Smooth muscle cell (in vitro differentiated cells): ENCODE data around the gene CBLN3. TPM values are rescaled to one million over a fixed set of nuclear protein-coding genes. Genes with fewer than 3 reads are reported as not detected.

Source experiments
- DNase-seq: peaks from one replicate; lab custom pipeline; 2025; ENCODE audit not compliant: unreplicated experiment; lab: John Stamatoyannopoulos, UW
- H2AFZ ChIP-seq: fragments of 200-600 bp; sonication (generic); 2 replicates; pipeline ENCODE4 v1.6.0; 2016; ENCODE audit warnings: antibody characterized with exemption, low read depth, mild to moderate bottlenecking
- H3F3A ChIP-seq: fragments of 200-600 bp; sonication (generic); 2 replicates; pipeline ENCODE4 v1.6.0; 2017; ENCODE audit warnings: antibody characterized with exemption, low read depth
- H3K27ac ChIP-seq: fragments of 200-600 bp; sonication (generic); 2 replicates; pipeline ENCODE4 v1.5.1; 2016; ENCODE audit warnings: low read depth, mild to moderate bottlenecking
- H3K27me3 ChIP-seq: fragments of 200-600 bp; sonication (generic); 2 replicates; pipeline ENCODE4 v1.6.1; 2016; ENCODE audit warnings: low read depth, mild to moderate bottlenecking
- H3K36me3 ChIP-seq: fragments of 200-600 bp; sonication (generic); 2 replicates; pipeline ENCODE4 v1.5.1; 2016; ENCODE audit warnings: low read depth
- H3K4me1 ChIP-seq: fragments of 200-600 bp; sonication (generic); 2 replicates; pipeline ENCODE4 v1.5.1; 2016; ENCODE audit warnings: low read depth
- H3K4me2 ChIP-seq: fragments of 200-600 bp; sonication (generic); 2 replicates; pipeline ENCODE4 v1.6.0; 2016; ENCODE audit warnings: mild to moderate bottlenecking
- H3K4me3 ChIP-seq: fragments of 200-600 bp; sonication (generic); 2 replicates; pipeline ENCODE4 v1.5.1; 2016; ENCODE audit warnings: mild to moderate bottlenecking
- H3K79me2 ChIP-seq: fragments of 200-600 bp; sonication (generic); 2 replicates; pipeline ENCODE4 v1.6.0; 2016; ENCODE audit warnings: low read depth, mild to moderate bottlenecking
- H3K9ac ChIP-seq: fragments of 200-600 bp; sonication (generic); 2 replicates; pipeline ENCODE4 v1.6.0; 2016; ENCODE audit warnings: low read depth
- H3K9me3 ChIP-seq: fragments of 200-600 bp; sonication (generic); replicated peaks from 2 replicates; pipeline ENCODE4 v1.5.1; 2016; ENCODE audit warnings: low read depth
- H4K20me1 ChIP-seq: fragments of 200-600 bp; sonication (generic); 2 replicates; pipeline ENCODE4 v1.6.0; 2016; ENCODE audit warnings: low read depth
- CTCF ChIP-seq: fragments of 200-600 bp; sonication (generic); IDR thresholded peaks from 2 replicates; pipeline ENCODE4 v1.5.1; 2017; ENCODE audit warnings: borderline replicate concordance, mild to moderate bottlenecking, antibody characterized with exemption; ENCODE audit not compliant: insufficient read depth, poor library complexity, severe bottlenecking
- WGBS: methylation state at CpG from one replicate; pipeline ENCODE4 v1.1.7; 2016; ENCODE audit warnings: low lambda C conversion rate; 5-methylcytosine and 5-hydroxymethylcytosine counted together
- polyA plus RNA-seq: library from polyadenylated mRNA; unstranded; fragments of >200 nt; fragmentation: Nextera tagmentation; extraction: Ambion mirVana; gene quantifications from 2 replicates; pipeline ENCODE4 v1.2.1, GENCODE V29; 2016
- total RNA-seq: library from RNA; depleted of rRNA; stranded (reverse); fragments of >200 nt; gene quantifications from 2 replicates; pipeline ENCODE4 v1.2.3, GENCODE V29; 2014

The CBLN3 gene
- total and polyA plus RNA-seq, 2 experiments from 2014 or later, result 1.1 to 1.6 TPM

DNA sequence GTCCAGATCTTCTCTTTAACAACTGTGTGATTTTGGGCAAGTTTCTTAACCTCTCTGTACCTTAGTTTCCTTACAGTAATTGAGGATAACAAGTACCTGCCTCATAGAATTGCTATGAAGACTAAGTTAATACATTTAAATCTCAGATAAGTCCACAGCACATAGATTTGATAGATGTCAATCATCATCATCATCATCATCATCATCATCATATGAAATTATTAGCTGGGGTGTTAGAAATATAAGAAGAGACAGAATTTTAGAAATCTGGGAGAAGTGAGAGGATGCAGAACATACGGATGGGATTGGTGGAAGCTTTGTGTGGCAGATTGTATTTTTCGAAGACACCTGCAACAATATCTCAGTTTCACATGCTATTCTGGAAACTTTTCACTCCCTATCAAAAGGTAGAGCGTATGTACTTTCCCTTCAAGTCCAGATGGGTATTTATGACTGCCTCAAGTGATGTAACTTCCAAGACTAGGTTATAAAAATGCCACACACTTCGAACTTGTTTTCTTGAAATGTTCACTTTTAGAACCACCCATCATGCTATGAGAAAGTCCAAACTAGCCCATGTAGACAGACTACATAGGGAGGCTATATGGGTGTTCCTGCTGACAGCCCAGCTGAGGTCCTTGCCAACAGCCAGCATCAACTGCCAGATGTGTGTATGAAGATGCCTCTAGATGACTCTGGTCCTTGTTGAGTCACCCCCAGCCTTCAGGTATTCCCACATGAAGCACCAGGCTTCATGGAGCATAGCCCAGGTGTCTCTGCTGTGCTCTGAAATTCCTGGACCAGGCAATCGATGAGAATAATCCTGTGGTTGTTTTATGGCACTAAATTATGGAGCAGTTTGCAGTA, 33.8 kb upstream of the CBLN3 start:
- Histone ChIP-seq H3K9ac (no peak overlapping the region), H3K27ac (no peak overlapping the region), H3K4me1 (no peaks in the 10 kb centered on the region), H3K4me3 (no peak overlapping the region), H3K4me2 (no peak overlapping the region), H3K9me3 (no peaks in the 10 kb centered on the region), H4K20me1 (no peaks in the 10 kb centered on the region), H2AFZ (no peak overlapping the region), H3K79me2 (no peaks in the 10 kb centered on the region), H3F3A (no peaks in the 10 kb centered on the region), H3K36me3 (no peaks in the 10 kb centered on the region), H3K27me3 (no peaks in the 10 kb centered on the region)
- no peak for DNase-seq
- no peak for TF ChIP-seq CTCF
- 55% methylated on average over 5 of the region's 5 CpGs for WGBS

DNA sequence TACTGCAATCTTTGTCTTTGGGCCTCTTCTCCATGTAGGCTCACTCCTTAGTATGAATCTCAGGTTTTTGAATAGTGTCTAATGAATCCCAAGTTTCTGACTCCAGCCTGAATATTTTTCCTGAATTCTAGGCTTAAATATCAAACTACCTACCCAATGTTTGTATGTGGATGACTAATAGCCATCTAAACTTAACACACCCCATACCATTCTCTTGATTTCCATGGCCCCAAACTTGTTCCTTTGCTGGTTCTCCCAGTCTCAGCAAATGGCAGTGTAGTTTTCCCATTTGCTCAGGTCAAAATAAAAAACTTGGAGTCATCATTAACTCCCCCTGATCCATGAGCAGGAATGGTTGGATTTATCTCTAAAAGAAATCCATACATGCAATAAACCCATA, 31.9 kb upstream of the CBLN3 start:
- DNase-seq, result no peak
- no peak overlapping the region for H3K9ac ChIP-seq
- H3K36me3 ChIP-seq, result no peaks in the 10 kb centered on the region
- H2AFZ ChIP-seq, result no peak overlapping the region
- no peaks in the 10 kb centered on the region for H3K27me3 ChIP-seq
- no peaks in the 10 kb centered on the region for H3F3A ChIP-seq
- H3K27ac ChIP-seq, result no peak overlapping the region
- no peaks in the 10 kb centered on the region for H3K9me3 ChIP-seq
- no peaks in the 10 kb centered on the region for H3K79me2 ChIP-seq
- H3K4me3 ChIP-seq, result no peak overlapping the region
- H4K20me1 ChIP-seq, result no peaks in the 10 kb centered on the region
- H3K4me1 ChIP-seq, result no peaks in the 10 kb centered on the region
- no peak for TF ChIP-seq CTCF
- no peak overlapping the region for H3K4me2 ChIP-seq

DNA sequence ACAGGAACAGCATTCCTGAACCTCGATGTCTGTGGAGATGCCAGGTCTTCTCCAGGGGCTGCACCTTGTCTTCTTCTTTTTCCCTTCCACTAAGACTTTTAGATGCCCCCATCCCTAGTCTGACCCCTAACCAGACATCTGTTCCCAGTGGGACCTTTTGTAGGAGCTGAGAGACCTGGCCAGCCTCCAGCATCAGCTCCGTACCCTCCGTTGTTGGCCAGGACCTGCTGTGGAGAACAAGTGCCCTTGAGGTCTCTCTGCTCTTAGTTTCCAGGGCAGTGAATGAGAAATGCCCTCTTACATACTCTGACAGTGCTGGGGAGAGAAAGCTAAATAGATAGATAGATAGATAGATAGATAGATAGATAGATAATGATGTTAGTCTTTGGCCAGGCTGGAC, 29.9 kb upstream of the CBLN3 start:
- H3K4me2 ChIP-seq, result no peak overlapping the region
- no peaks in the 10 kb centered on the region for H4K20me1 ChIP-seq
- no peaks in the 10 kb centered on the region for H3K27me3 ChIP-seq
- no peak overlapping the region for H3K27ac ChIP-seq
- H3K4me1 ChIP-seq, result no peaks in the 10 kb centered on the region
- no peaks in the 10 kb centered on the region for H3F3A ChIP-seq
- WGBS, result 95% methylated on average over 3 of the region's 3 CpGs
- H3K9ac ChIP-seq, result no peak overlapping the region
- no peak overlapping the region for H3K4me3 ChIP-seq
- H3K9me3 ChIP-seq, result no peaks in the 10 kb centered on the region
- no peak for DNase-seq
- no peaks in the 10 kb centered on the region for H3K36me3 ChIP-seq
- no peak for TF ChIP-seq CTCF
- no peak overlapping the region for H2AFZ ChIP-seq
- H3K79me2 ChIP-seq, result no peaks in the 10 kb centered on the region

- WGBS, result 95% methylated on average over 1 of the region's 1 CpG
- no peaks in the 10 kb centered on the region for H3K9me3 ChIP-seq
- no peak for DNase-seq
- no peaks in the 10 kb centered on the region for H4K20me1 ChIP-seq
- no peak overlapping the region for H3K9ac ChIP-seq
- no peak for TF ChIP-seq CTCF
- no peaks in the 10 kb centered on the region for H3F3A ChIP-seq
- H3K4me1 ChIP-seq, result no peaks in the 10 kb centered on the region
- H3K4me2 ChIP-seq, result no peak overlapping the region
- H2AFZ ChIP-seq, result no peak overlapping the region
- H3K36me3 ChIP-seq, result no peaks in the 10 kb centered on the region
- H3K27ac ChIP-seq, result no peak overlapping the region
- no peak overlapping the region for H3K4me3 ChIP-seq
- H3K79me2 ChIP-seq, result no peaks in the 10 kb centered on the region
- no peaks in the 10 kb centered on the region for H3K27me3 ChIP-seq
These were observed 29.3 kb upstream of the CBLN3 start for GRCh38 chr14:24458736-24459135.
